D721Med (cell line): ENCODE measurements around the gene FTO.

Experiments used
- DNase-seq: peaks from one replicate; pipeline ENCODE4 v3.0.0; 2011; ENCODE audit warnings: low spot score; ENCODE audit not compliant: insufficient read length
- FAIRE-seq: peaks from 2 replicates; lab custom pipeline; 2011; peaks lifted over from hg19 to GRCh38; lab: Jason Lieb, UNC
- TF ChIP-seq, protein P1 (sequence below): IDR thresholded peaks from 2 replicates; pipeline ENCODE4 v1.5.1; 2012; ENCODE audit warnings: mild to moderate bottlenecking, control low read depth; ENCODE audit not compliant: insufficient read depth; ENCODE audit errors: missing control alignments

Gene FTO

DNA sequence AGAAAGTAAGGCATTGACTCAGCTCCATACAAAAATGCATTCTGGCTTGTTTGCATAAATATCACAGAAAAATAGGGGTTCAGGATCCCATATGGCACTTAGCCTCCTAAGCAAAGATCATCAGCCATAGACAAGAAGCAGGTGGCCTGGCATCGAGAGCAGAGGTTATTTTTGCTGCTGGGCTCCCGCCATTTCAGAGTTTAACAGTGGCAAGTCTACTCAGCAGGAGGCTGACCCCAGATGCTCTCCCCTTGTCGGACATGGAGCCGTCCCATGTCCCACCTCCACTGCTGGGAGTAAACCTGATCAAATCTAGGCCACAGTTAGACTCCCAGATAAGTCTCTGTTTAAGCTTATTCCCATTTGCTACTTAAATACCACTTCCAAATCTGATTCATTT, 269.1 kb downstream of the FTO start:
- no peak for DNase-seq
- TF ChIP-seq, protein P1, sequence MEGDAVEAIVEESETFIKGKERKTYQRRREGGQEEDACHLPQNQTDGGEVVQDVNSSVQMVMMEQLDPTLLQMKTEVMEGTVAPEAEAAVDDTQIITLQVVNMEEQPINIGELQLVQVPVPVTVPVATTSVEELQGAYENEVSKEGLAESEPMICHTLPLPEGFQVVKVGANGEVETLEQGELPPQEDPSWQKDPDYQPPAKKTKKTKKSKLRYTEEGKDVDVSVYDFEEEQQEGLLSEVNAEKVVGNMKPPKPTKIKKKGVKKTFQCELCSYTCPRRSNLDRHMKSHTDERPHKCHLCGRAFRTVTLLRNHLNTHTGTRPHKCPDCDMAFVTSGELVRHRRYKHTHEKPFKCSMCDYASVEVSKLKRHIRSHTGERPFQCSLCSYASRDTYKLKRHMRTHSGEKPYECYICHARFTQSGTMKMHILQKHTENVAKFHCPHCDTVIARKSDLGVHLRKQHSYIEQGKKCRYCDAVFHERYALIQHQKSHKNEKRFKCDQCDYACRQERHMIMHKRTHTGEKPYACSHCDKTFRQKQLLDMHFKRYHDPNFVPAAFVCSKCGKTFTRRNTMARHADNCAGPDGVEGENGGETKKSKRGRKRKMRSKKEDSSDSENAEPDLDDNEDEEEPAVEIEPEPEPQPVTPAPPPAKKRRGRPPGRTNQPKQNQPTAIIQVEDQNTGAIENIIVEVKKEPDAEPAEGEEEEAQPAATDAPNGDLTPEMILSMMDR = no peak
- FAIRE-seq = no peak

DNA sequence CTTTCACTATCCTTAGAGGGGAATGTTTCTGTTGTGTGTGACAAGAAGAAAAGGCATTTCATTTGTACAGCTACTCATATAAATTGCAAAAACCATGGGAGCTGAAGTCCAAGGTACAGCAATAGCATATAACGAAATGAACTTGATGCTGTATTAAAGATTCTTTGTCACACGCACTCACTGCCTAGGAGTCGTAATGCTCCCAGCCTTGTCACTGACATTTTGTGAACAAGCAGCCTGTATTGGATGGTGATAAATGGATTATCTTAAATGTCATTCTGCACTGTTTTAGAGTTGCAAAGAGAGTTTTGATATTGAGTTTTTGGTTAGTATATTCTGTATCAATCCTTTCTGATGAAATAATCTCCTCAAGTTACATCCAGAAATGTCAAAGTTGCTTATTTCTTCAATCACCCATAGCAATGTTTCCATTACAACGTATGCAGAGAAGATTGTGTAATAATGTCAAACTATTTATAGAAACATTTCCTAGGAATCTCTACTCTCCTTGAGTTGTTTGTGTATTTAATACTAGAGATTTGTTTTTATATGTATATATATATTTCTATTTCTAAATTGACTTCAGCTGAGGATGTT, 270.6 kb downstream of the FTO start:
- FAIRE-seq = no peak
- no peak for DNase-seq
- TF ChIP-seq, protein P1 = no peak

DNA sequence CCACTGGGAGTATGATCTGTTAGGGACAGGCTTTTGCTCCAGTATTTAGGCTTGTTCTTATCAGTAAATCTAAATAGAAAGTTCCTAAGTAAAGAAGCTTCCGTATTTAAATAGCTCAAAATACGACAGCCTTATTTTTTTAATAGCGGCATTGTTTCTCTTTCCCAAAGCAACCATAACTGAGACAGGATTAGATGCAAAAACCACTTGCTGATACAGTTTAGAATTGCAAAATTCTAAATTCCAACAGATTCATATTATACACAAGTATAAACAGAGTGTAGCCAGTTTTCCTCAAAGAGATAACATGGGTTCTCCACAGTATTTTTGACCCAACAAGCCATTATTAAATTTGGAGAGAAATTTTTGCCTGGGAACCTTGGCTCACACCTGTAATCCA, 276.7 kb downstream of the FTO start:
- DNase-seq (no peak), FAIRE-seq (no peak)
- TF ChIP-seq, protein P1 = no peak

- FAIRE-seq (no peak), DNase-seq (no peak)
- TF ChIP-seq, protein P1 = no peak
These were observed 278.7 kb downstream of the FTO start for GRCh38 chr16:53982631-53983042.

DNA sequence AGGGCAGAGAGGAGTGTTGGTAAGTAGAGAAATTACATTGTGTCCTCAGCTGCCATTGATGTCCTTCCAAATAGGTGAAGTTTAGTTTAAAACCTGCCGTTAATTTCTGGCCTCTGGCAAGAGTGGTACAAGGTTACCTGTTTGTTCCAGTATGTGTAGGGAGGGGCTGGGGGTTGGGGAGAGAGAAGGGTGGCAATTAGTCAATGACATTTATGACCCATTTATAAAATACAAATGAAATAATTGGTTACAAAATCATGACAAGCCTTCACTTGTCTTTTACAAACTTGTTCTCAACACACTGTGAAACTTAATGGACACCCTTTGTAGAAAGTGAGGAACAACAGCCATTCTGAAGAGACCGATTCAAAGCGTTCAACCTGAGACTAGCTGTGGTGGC, 281.0 kb downstream of the FTO start:
- TF ChIP-seq, protein P1 = no peak
- no peak for FAIRE-seq
- DNase-seq = no peak

GRCh38 chr16:53985861-53986260, 281.9 kb downstream of the FTO start:
- FAIRE-seq (no peak), DNase-seq (no peak)
- TF ChIP-seq, protein P1 = no peak

DNA sequence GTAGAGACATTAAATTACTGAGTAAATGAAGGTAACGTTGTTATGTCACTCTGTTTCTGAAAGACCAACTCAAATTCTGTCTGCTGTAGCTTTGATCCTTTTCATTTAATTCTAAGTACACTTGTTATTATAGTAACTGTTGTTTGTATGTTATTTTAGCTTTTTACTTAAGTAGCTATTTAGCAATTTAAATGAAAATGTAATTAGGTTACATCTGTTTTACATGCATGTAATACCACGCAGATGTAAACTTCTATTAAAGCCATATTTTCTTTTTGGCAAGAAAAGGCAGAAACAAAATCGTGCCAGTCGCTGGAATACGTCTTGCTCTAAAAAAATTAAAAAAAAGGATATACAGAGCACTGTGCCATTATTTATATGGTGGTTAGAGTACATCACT, 282.8 kb downstream of the FTO start:
- FAIRE-seq = no peak
- TF ChIP-seq, protein P1 = no peak
- DNase-seq = no peak
